Ishikawa (cell line): ENCODE measurements around the gene SLC44A4.

ENCODE experiments used
- CEBPB ChIP-seq: IDR thresholded peaks from 2 replicates; pipeline ENCODE4 v1.6.1; 2012
- CREB1 ChIP-seq: IDR thresholded peaks from 2 replicates; pipeline ENCODE4 v1.6.1; 2012; ENCODE audit warnings: low read depth
- EGR1 ChIP-seq: IDR thresholded peaks from 2 replicates; pipeline ENCODE4 v1.6.1; 2012
- EP300 ChIP-seq: IDR thresholded peaks from 2 replicates; pipeline ENCODE4 v1.6.1; 2012; ENCODE audit warnings: borderline replicate concordance
- FOXM1 ChIP-seq: IDR thresholded peaks from 2 replicates; pipeline ENCODE4 v1.6.1; 2012; ENCODE audit warnings: low read depth, borderline replicate concordance
- NFIC ChIP-seq: IDR thresholded peaks from 2 replicates; pipeline ENCODE4 v1.6.1; 2012
- RAD21 ChIP-seq: IDR thresholded peaks from 2 replicates; pipeline ENCODE4 v1.6.1; 2012; ENCODE audit warnings: low read depth
- TAF1 ChIP-seq: IDR thresholded peaks from 2 replicates; pipeline ENCODE4 v1.6.1; 2012; ENCODE audit warnings: low read depth, mild to moderate bottlenecking
- TCF12 ChIP-seq: IDR thresholded peaks from 2 replicates; pipeline ENCODE4 v1.6.1; 2012; ENCODE audit warnings: low read depth
- TEAD4 ChIP-seq: IDR thresholded peaks from 2 replicates; pipeline ENCODE4 v1.6.1; 2012
- YY1 ChIP-seq: IDR thresholded peaks from 2 replicates; pipeline ENCODE4 v1.6.1; 2012; ENCODE audit warnings: low read depth
- ZBTB7A ChIP-seq: IDR thresholded peaks from 2 replicates; pipeline ENCODE4 v1.6.1; 2012; ENCODE audit warnings: low read depth
- TF ChIP-seq, protein P1 (sequence below): IDR thresholded peaks from 2 replicates; pipeline ENCODE4 v1.6.1; 2012
- TF ChIP-seq, protein P2 (sequence below): IDR thresholded peaks from 2 replicates; pipeline ENCODE4 v1.6.1; 2012; ENCODE audit warnings: low read depth, mild to moderate bottlenecking
- TF ChIP-seq, protein P3 (sequence below): IDR thresholded peaks from 2 replicates; pipeline ENCODE4 v1.6.1; 2012

The SLC44A4 gene

DNA sequence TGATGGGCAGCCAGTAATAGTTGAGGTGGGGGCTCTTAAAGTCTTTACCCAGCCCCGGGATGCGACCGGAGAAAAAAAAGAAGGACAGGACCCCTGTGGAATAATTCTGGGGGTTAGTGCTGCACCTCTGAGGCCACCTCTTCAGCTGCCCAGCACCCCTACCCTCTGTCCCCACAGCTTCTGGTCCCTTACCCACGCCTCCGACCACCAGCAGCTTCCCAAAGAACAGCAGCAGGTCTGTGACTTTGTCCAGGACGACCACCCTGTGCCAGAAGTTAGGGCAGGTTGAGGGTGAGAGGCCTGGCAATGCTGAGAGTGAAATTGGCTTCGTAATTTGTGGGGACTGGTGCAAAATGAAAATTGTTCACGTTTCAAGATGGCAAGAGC lies 14.0 kb downstream of the SLC44A4 start:
- TF ChIP-seq RAD21 (no peak), TAF1 (no peak), CREB1 (no peak), NFIC (no peak), CEBPB (no peak), YY1 (no peak), EGR1 (no peak), TEAD4 (no peak), ZBTB7A (no peak), EP300 (no peak), TCF12 (no peak)
- TF ChIP-seq, protein P1, sequence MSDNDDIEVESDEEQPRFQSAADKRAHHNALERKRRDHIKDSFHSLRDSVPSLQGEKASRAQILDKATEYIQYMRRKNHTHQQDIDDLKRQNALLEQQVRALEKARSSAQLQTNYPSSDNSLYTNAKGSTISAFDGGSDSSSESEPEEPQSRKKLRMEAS: no peak
- TF ChIP-seq, protein P2, sequence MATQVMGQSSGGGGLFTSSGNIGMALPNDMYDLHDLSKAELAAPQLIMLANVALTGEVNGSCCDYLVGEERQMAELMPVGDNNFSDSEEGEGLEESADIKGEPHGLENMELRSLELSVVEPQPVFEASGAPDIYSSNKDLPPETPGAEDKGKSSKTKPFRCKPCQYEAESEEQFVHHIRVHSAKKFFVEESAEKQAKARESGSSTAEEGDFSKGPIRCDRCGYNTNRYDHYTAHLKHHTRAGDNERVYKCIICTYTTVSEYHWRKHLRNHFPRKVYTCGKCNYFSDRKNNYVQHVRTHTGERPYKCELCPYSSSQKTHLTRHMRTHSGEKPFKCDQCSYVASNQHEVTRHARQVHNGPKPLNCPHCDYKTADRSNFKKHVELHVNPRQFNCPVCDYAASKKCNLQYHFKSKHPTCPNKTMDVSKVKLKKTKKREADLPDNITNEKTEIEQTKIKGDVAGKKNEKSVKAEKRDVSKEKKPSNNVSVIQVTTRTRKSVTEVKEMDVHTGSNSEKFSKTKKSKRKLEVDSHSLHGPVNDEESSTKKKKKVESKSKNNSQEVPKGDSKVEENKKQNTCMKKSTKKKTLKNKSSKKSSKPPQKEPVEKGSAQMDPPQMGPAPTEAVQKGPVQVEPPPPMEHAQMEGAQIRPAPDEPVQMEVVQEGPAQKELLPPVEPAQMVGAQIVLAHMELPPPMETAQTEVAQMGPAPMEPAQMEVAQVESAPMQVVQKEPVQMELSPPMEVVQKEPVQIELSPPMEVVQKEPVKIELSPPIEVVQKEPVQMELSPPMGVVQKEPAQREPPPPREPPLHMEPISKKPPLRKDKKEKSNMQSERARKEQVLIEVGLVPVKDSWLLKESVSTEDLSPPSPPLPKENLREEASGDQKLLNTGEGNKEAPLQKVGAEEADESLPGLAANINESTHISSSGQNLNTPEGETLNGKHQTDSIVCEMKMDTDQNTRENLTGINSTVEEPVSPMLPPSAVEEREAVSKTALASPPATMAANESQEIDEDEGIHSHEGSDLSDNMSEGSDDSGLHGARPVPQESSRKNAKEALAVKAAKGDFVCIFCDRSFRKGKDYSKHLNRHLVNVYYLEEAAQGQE: no peak
- TF ChIP-seq, protein P3, sequence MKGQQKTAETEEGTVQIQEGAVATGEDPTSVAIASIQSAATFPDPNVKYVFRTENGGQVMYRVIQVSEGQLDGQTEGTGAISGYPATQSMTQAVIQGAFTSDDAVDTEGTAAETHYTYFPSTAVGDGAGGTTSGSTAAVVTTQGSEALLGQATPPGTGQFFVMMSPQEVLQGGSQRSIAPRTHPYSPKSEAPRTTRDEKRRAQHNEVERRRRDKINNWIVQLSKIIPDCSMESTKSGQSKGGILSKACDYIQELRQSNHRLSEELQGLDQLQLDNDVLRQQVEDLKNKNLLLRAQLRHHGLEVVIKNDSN: no peak

DNA sequence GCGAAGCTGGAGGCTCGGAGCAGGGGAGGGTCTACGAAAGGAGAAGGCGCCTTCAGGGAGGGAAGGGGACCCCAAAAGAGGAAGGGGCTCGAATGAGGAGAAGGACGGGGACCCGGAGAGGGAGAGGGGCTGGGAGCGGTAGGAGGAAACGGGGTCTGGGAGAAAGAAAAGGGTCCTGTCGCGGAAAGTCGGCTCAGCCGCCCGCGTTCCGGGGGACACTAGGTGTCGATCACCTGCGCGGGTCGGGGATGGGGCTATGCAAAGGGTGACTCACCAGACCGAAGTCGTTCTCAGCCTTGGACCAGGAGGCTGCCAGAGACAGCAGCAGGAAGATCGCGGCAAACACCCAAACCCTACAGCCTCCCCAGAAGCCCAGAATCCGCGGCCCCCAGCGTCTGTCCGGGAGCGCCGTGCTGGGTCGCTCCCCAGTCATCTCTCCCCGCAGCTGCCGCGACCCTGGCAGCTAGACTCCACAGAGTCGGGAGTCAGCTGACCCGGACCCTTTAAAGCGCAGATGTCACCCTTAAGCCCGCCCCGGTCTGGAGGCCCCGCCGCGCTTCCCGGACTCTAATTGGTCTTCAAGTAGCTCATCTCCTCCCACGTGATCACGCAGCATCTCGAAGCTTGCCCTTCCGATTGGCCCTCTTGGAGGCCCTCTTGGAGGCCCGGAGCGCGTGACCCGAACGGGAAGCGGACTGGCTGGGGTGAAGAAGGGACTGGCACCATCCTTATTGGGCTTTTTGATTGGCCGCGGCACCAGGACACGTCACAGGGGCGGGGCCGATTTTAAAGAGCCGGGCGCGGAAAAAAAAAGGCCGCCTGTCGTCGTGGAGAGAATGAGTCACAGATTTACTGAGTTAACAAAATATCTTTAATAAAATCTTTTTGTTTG lies 16.2 kb downstream of the SLC44A4 start, which contains the start of gene NEU1:
Gene NEU1 (minus strand): TSS at position 478 of the 892 bp plus-strand sequence. CDS start 45 bp downstream, at position 433.
- no peak for TF ChIP-seq YY1
- peak; percentile 67 for TF ChIP-seq TAF1
- TF ChIP-seq, protein P1: peak; percentile 58
- no peak for TF ChIP-seq EGR1
- no peak for TF ChIP-seq NFIC
- no peak for TF ChIP-seq CEBPB
- TF ChIP-seq, protein P3: peak; percentile 98
- no peak for TF ChIP-seq EP300
- TF ChIP-seq TCF12: peak; percentile 60; the same call in 1 of the 2 replicates
- no peak for TF ChIP-seq RAD21
- no peak for TF ChIP-seq ZBTB7A
- TF ChIP-seq FOXM1: no peak
- peak; percentile 71 for TF ChIP-seq CREB1
- TF ChIP-seq TEAD4: no peak
- TF ChIP-seq, protein P2: no peak

DNA sequence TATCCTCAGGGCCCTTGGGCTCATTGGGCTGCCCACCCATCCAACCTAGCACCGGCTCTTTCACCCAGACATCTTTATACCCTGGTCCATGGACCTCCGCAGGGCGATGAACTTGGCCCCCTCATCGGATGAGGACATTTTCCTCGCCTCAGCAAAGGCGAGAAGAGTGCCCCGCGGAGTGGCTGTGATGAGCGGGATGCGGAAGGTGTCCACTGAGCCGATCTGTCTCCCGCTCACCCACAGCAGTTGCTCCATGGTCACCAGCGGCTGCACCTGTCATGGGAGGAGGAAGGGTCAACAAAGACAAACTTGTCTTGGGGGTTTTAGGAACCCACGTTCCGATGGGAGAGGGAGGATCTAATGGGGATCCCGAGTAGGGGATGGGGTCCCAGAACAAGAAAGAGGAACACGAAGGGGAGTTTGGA lies 16.9 kb downstream of the SLC44A4 start:
- TF ChIP-seq FOXM1: no peak
- no peak for TF ChIP-seq RAD21

DNA sequence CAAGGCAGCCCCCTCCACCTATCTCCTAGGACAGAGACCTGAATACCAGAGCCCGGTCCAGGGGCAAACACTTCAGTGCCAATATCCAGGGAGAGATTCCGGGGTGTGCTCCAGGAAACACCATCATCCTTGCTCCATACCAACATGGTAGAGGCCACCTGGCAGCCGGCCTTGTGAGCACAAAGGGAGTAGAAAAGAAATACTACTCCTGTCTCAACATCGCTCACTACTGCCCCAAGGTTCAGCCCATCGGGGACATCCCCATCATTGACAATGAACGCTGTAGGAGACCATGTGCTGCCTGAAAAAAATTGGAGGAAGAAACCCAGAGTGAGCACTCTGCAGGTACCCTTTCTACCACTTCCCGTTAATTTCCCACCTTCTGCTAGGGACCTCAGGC lies 17.6 kb downstream of the SLC44A4 start:
- no peak for TF ChIP-seq NFIC

DNA sequence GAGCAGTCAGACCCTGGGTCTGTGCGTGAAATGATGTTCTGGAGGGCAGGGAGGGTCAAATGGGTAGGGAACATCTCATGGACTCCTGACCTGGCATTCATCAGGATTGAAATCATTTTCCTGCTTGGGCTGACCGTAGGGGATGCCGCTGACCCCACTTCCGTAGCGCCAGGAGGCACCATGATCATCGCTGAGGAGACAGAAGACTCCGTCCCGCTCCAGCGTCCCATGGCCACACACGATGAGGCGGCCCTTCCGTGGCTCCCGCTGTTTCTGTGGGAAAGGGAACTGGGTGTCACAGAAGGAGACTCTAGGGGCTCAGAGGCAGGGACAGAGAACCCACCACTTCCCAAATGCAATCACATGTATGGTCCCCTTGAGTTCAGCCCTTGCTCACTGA lies 18.4 kb downstream of the SLC44A4 start:
- TF ChIP-seq, protein P3: no peak
- TF ChIP-seq CEBPB (no peak), EP300 (no peak), TAF1 (no peak), TEAD4 (no peak), ZBTB7A (no peak), EGR1 (no peak), TCF12 (no peak), CREB1 (no peak), YY1 (no peak), FOXM1 (no peak), RAD21 (no peak), NFIC (no peak)
- TF ChIP-seq, protein P1: no peak
- TF ChIP-seq, protein P2: no peak
